AG08396 (cell line): ENCODE data around the gene KTN1.
A peak's percentile ranks its signal among the peaks of the same experiment; 100 is the strongest.

Source experiments
- DNase-seq: peaks from one replicate; pipeline ENCODE4 v3.0.0; 2012; ENCODE audit warnings: low spot score, mixed read lengths

KTN1 gene

GRCh38 chr14:55577229-55577628 lies 2.8 kb upstream of the KTN1 start:
- DNase-seq = no peak

DNA sequence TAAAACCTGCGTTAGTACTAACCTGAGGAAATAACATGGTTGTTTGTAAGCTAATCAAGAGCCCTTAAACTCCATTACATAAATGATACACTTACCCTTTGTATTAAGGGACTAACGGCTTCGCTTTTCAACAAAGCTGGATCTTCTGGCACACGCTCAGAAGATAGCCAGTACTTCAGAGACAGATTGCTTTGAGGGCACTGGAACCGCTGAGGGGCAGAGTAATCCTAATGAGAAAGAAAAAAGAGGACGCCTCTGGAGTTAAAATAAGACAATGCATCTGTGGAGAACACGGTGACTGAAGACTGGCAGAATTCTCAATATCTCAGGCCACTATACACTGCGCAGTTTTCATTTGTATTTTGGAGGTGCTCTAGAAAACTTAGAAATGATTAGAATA lies 1.5 kb upstream of the KTN1 start:
- DNase-seq = no peak

GRCh38 chr14:55580470-55581341 lies 699 bp downstream of the KTN1 start:
- DNase-seq = peak; percentile 63

- no peak for DNase-seq
Measured at GRCh38 chr14:55581342-55581771, 1.4 kb downstream of the KTN1 start.

- DNase-seq = no peak
Measured at GRCh38 chr14:55582746-55583145, 2.7 kb downstream of the KTN1 start.

GRCh38 chr14:55583942-55584468 lies 4.0 kb downstream of the KTN1 start:
- no peak for DNase-seq

- peak; percentile 17 for DNase-seq
Measured at GRCh38 chr14:55585854-55586253, 5.8 kb downstream of the KTN1 start.

DNA sequence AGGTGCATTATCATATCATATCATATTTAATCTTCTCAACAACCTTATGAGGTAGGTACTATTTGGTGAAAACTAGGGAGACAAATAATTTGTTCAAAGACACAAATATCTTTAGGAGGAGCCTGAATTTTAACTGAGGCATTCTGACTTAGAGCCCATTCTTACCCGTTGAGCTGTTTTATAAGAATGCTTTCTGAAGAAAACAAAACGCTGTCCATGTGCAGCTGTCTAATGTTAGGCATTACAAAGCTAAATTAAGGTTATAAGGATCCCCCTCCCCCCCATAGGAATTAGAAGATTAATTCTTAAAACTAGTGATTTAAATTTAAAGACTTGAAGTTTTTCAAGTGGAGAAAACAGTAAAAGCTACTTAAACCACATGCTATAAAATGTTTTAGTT lies 6.4 kb downstream of the KTN1 start:
- no peak for DNase-seq

- DNase-seq = no peak
Measured at GRCh38 chr14:55587847-55588246, 7.8 kb downstream of the KTN1 start.

DNA sequence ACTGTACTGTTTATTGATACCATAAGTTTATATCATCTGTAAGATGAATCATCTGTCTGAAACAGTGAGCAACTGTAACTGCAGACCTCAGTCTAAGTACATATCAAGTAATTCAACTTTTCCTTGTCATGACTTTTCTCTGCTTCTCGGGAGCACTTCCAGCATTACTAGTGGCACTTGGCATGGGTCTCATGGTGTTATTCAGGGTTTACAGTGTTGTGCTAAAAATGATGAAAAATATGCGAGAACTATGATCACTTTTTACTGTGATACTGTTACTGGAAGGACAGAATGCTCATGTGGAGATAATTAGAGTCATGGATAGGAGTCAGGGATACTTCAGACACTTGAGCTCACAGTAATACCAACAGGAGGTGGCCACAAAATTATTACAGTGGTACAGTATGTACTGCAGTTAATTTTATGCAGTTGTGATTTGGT lies 8.3 kb downstream of the KTN1 start:
- DNase-seq = no peak

- no peak for DNase-seq
Measured at GRCh38 chr14:55589171-55589570, 9.2 kb downstream of the KTN1 start.

DNA sequence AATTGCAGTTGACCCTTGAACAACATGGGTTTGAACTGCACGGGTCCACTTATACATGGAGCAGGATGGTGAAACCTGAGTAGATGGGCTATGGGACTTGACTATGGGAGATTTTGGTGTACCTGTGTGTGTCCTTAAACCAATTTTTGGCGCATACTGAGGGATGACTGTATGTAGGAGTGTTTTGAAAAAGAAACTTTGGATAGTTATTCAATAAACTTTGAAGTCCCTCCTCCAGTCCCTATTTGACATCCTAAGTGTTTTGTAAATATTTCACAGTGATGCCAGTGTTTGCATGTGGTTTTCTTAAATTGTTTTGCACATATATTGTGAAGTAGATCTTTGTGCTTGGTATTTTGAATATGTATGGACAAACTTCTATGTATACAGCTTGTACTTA lies 12.4 kb downstream of the KTN1 start:
- no peak for DNase-seq

- no peak for DNase-seq
Measured at GRCh38 chr14:55593698-55594097, 13.7 kb downstream of the KTN1 start.

DNA sequence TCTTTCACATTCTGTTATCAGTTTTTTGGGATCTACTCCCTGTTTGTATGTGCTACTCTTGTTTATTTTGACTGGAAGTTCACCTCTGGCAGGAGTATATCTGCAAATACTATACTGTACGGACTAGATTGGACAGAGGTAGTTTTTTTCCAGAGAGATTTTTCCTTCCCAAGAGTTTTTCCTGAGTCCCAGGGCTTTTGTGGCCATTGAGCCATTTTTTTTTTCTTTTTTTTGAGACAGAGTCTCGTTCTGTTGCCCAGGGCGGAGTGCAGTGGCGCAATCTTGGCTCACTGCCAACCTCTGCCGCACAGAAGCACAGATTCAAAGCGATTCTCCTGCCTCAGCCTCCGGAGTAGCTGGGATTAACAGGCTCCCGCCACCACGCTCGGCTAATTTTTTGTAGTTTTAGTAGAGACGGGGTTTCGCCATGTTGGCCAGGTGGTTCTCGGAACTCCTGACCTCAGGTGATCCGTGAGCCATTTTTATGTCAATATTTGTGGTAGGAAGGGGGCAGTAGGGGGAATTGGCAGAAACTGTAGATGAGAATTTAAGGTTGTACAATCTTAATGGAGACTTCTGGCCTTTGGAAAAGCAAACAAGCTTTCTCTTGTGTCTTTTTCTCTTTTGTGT lies 19.4 kb downstream of the KTN1 start:
- no peak for DNase-seq

DNA sequence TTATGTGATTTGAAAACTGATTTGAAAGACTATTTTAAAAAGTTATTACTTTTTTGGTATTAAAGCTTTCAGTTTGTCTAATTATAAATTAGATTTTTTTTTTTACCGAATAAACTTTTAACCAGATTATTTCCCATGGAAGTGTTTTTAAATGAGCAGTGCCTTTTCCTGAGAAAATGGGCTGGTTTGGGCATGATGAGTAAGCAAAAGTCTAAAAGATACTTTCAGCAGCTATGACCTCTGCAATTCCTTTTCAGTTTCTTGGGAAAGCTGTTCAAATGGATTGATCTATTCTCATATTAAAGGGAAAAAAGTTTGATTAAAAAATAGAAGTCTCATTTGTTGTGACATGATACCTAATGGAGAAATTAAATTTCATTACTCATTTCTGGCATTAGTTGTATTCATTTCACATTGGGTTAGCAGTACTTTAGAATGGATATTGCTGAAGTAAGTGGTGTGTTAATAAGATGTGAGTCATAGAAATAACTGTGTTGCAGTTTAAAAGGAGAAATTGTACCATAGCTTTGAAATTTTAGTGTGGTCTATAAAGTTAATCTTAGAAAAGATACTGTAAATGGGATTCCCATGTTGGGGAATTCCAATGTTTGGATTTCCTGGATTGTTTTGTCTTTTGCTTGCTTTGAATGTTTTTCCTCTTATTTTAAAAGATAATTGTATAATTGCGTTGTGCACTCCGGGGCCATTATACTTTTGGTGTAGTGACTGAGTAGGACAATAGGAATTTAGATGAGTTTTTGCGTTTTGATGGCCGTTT lies 21.0 kb downstream of the KTN1 start:
- peak; percentile 20 for DNase-seq

DNA sequence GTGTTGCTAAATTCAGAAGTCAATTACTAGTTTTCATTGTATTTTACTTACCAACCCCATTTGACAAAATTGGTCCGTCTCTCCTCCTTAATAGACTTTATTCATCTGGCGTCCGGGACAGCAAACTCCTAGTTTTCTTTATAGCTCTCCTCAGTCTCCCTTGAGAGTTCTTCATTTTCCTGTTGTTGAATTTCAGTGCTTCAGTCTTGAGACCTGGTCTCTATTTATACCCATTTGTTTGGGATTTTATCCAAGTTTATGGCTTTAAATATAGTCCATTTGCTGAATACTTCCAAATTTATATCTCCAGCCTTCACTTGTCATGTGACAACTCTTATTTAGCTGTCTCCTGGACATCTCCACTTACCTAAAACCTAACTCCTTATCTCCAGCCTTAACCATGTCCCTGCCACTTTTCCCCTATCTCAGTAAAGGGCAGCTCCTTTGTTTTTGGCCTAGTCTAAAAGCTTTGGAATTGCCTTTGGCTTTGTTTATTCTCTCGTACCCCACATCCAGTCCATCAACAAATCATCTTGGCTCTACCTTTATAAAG lies 23.5 kb downstream of the KTN1 start:
- no peak for DNase-seq

- no peak for DNase-seq
Measured at GRCh38 chr14:55604488-55604887, 24.5 kb downstream of the KTN1 start.

DNA sequence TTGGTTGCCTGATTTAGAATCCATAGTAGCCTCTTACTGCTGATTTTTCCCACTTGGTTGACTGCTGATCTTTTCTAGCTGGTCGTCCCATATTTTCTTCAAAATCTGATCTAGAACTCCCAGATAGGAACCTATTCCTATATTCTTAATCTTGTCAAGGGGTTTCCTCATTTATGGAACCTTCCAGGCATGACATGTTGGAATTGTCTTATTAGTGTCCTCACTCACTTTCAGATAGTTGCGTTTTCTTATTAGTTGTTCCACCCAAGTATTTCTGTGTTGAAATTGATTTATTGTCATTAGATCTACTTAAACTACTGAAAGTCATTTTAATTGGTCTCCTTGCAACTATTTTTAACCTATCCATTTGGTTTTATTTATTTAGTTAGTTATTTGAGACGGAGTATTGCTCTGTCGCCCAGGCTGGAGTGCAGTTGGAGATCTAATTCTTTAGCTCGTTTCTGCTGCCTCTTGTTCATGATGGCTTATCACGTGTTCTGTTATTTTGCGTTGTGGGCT lies 25.0 kb downstream of the KTN1 start:
- no peak for DNase-seq

- DNase-seq = no peak
Measured at GRCh38 chr14:55605793-55606192, 25.8 kb downstream of the KTN1 start.

- no peak for DNase-seq
Measured at GRCh38 chr14:55607386-55607785, 27.4 kb downstream of the KTN1 start.

- peak; percentile 25 for DNase-seq
Measured at GRCh38 chr14:55609681-55610080, 29.7 kb downstream of the KTN1 start.
